ENCODE measurements around the gene FHOD3. TPM values are rescaled to one million over a fixed set of nuclear protein-coding genes. Genes with fewer than 3 reads are reported as not detected.
"Not testable (repeated sequence)": the region's sequence is repeated elsewhere in the genome, so short reads cannot be mapped to it uniquely, and the experiment has no call there.

Gene FHOD3
- total RNA-seq, 1 experiment from 2014 or later, result 2.9 TPM

DNA sequence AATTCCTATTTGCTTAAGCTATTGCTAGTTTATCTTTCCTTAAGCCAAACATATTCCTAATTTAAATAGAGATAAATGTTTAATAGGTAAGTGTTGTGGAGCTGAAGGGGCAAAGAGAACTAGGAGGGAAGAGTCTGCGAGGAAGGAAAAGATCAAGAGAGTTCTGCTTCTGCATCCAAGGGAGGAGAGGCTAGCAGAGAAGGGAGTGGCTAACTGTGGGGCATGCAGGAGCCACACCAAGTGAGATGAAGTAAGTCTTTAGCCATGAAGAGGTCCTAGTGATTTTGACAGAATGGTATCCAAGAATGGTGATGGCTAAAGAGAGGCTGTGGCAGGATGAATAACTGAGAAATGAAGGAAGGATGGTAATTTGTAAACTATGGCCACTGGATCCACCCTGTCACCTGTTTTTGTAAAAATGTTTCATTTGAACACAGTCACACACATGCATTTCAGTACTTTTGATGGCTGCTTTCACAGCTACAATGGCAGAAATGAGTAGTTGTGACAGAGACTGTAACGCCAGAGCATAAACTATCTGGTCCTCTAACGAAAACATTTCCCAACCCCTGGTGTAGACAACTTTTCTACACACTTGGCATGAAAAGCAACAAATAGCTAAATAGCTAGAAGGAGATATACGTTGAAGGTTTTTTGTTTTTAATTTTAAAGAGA, 515.7 kb downstream of the FHOD3 start:
- H3K9me3 Mint-ChIP-seq (ENCODE audit: low read depth, unreplicated experiment), result no peaks in the 10 kb centered on the region
- H3K27me3 Mint-ChIP-seq (ENCODE audit: unreplicated experiment), result no peaks in the 10 kb centered on the region
- no TSS peak for BruUV-seq (replicated peaks)
- no peak overlapping the region for H3K27ac Mint-ChIP-seq (ENCODE audit: unreplicated experiment)
- no peak for DNase-seq
- H3K4me1 Mint-ChIP-seq (ENCODE audit: low read depth, unreplicated experiment), result no peaks in the 10 kb centered on the region
- peaks cover 17% of the 10 kb centered on the region for H3K36me3 Mint-ChIP-seq (ENCODE audit: insufficient read depth, unreplicated experiment)
- TF ChIP-seq, protein P1, sequence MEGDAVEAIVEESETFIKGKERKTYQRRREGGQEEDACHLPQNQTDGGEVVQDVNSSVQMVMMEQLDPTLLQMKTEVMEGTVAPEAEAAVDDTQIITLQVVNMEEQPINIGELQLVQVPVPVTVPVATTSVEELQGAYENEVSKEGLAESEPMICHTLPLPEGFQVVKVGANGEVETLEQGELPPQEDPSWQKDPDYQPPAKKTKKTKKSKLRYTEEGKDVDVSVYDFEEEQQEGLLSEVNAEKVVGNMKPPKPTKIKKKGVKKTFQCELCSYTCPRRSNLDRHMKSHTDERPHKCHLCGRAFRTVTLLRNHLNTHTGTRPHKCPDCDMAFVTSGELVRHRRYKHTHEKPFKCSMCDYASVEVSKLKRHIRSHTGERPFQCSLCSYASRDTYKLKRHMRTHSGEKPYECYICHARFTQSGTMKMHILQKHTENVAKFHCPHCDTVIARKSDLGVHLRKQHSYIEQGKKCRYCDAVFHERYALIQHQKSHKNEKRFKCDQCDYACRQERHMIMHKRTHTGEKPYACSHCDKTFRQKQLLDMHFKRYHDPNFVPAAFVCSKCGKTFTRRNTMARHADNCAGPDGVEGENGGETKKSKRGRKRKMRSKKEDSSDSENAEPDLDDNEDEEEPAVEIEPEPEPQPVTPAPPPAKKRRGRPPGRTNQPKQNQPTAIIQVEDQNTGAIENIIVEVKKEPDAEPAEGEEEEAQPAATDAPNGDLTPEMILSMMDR (IDR thresholded peaks at IDR 0.05; ENCODE audit: unreplicated experiment), result no peak
- CTCF ChIA-PET, result no interaction called here
- no peak overlapping the region for H3K4me3 Mint-ChIP-seq (ENCODE audit: low read depth, unreplicated experiment)
- intact Hi-C loops (cut with micrococcal nuclease; ENCODE audit: unreplicated experiment), result no loop called here

DNA sequence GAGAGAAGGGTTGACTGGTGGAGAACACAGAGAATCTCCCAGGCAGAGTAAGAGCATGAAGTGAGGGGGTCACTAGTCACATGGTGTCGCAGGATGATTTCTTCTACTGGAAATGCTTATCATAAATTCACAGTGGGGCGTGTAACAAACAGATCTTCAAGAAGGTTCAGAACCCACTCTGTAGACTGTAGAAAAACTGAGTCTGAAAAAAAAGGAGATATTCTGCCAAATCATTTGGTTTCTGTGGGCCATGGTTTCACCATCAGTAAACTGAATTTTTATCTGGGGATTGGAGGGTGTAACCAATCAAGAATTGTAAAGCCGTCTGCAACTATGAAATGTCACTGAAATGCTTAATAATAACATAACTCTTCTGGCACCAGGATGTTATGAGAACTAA, 516.3 kb downstream of the FHOD3 start:
- Mint-ChIP-seq H3K4me3 (ENCODE audit: low read depth, unreplicated experiment) (no peak overlapping the region), H3K36me3 (ENCODE audit: insufficient read depth, unreplicated experiment) (peaks cover 17% of the 10 kb centered on the region), H3K9me3 (ENCODE audit: low read depth, unreplicated experiment) (no peaks in the 10 kb centered on the region), H3K27ac (ENCODE audit: unreplicated experiment) (no peak overlapping the region), H3K4me1 (ENCODE audit: low read depth, unreplicated experiment) (no peaks in the 10 kb centered on the region), H3K27me3 (ENCODE audit: unreplicated experiment) (no peaks in the 10 kb centered on the region)
- no peak for DNase-seq
- TF ChIP-seq, protein P1 (IDR thresholded peaks at IDR 0.05; ENCODE audit: unreplicated experiment), result no peak
- intact Hi-C loops (cut with micrococcal nuclease; ENCODE audit: unreplicated experiment), result no loop called here
- CTCF ChIA-PET, result no interaction called here
- no TSS peak for BruUV-seq (replicated peaks)

DNA sequence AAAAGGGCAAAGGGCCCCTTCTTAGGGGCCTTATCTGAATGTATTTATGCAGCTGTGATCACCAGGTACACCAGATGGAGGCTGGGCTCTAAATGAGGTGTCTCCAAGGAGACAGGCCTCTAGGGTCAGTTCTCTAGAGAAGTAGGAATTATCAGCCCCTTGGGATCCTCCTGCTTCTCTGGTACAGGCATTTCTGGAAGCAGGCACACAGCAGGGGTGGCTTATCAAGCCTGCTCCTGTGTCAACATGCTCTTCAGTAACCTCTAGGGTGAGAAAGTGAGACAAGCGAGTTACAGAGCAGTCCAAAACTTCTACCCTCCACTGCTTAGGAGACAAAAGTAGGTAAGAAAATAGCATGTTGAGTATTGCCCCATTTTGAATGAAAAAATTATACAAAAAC, 517.5 kb downstream of the FHOD3 start:
- no peak overlapping the region for H3K27ac Mint-ChIP-seq (ENCODE audit: unreplicated experiment)
- H3K27me3 Mint-ChIP-seq (ENCODE audit: unreplicated experiment), result no peaks in the 10 kb centered on the region
- DNase-seq, result no peak
- intact Hi-C loops (cut with micrococcal nuclease; ENCODE audit: unreplicated experiment), result no loop called here
- H3K36me3 Mint-ChIP-seq (ENCODE audit: insufficient read depth, unreplicated experiment), result peaks cover 17% of the 10 kb centered on the region
- CTCF ChIA-PET, result no interaction called here
- TF ChIP-seq, protein P1 (IDR thresholded peaks at IDR 0.05; ENCODE audit: unreplicated experiment), result no peak
- BruUV-seq (replicated peaks), result no TSS peak
- H3K4me3 Mint-ChIP-seq (ENCODE audit: low read depth, unreplicated experiment), result no peak overlapping the region
- H3K4me1 Mint-ChIP-seq (ENCODE audit: low read depth, unreplicated experiment), result no peaks in the 10 kb centered on the region
- no peaks in the 10 kb centered on the region for H3K9me3 Mint-ChIP-seq (ENCODE audit: low read depth, unreplicated experiment)

DNA sequence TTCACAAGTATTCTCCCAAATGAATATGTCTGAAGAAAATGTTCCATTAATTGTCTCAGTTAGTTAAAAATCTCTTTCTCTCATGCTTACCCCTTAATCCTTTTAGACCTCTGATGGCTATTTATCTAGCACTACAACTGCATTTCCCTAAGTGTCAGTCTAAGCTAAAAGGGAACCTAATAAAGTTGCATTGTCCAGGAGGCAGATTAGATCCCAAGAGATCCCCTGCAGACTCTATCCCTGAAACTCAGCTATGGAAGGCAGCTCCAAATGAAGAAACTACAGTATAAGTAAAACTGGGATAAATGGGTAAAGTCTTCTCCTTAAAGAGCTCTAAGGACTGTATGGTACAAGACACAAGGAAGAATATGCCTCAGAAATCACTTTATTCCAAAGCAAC, 518.6 kb downstream of the FHOD3 start:
- peaks cover 11% of the 10 kb centered on the region for H3K36me3 Mint-ChIP-seq (ENCODE audit: insufficient read depth, unreplicated experiment)
- CTCF ChIA-PET; H3K27me3 Mint-ChIP-seq (ENCODE audit: unreplicated experiment); BruUV-seq (replicated peaks); H3K4me1 Mint-ChIP-seq (ENCODE audit: low read depth, unreplicated experiment); intact Hi-C loops (cut with micrococcal nuclease; ENCODE audit: unreplicated experiment); H3K4me3 Mint-ChIP-seq (ENCODE audit: low read depth, unreplicated experiment); DNase-seq; H3K27ac Mint-ChIP-seq (ENCODE audit: unreplicated experiment); H3K9me3 Mint-ChIP-seq (ENCODE audit: low read depth, unreplicated experiment): not testable (repeated sequence)

DNA sequence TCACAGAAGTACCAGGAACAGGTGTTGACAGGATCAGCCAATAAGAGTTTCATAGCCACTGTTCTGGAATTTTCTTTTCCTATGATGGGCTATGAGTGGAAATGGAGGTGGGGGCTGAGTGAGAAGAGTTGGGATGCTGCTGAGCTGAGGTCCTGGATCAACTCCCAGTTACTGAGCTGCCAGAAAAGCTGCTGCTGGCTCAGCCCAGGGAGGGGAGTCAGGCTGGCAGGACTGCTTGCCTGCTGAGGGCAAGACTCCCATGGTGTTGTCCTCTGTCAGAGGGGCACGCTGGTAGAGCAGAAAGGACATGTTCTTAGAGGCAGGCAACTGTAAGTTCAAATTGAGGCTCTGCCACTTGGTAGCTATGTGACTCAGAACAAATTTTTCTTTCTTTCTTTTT, 519.5 kb downstream of the FHOD3 start:
- Mint-ChIP-seq H3K4me3 (ENCODE audit: low read depth, unreplicated experiment) (no peak overlapping the region), H3K27ac (ENCODE audit: unreplicated experiment) (no peak overlapping the region), H3K27me3 (ENCODE audit: unreplicated experiment) (no peaks in the 10 kb centered on the region), H3K4me1 (ENCODE audit: low read depth, unreplicated experiment) (no peaks in the 10 kb centered on the region), H3K9me3 (ENCODE audit: low read depth, unreplicated experiment) (no peaks in the 10 kb centered on the region), H3K36me3 (ENCODE audit: insufficient read depth, unreplicated experiment) (peaks cover 11% of the 10 kb centered on the region)
- intact Hi-C loops (cut with micrococcal nuclease; ENCODE audit: unreplicated experiment), result no loop called here
- no TSS peak for BruUV-seq (replicated peaks)
- TF ChIP-seq, protein P1 (IDR thresholded peaks at IDR 0.05; ENCODE audit: unreplicated experiment), result no peak
- DNase-seq, result no peak
- CTCF ChIA-PET, result no interaction called here
